Measurements from ENCODE around the gene KCNB1.

DNA sequence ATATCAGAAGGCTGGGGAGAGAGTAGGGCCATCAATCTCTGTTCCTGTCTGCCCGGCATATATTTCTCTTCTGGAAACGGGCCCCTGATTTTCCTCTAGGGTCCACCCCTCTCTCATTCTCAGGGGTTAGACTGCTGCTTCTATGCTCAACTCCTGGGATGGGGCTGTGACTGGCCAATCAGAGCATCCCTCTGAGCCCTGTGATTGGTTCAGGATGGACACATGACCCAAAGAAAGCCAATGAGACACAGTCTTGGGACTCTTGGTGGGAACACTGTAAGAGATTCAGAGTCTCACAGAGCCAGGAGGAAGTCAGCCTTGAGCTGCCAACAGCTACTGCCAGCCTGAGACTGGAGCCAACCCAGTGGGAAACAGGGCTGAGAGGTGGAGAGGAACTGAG lies 31.0 kb upstream of the KCNB1 start:
- TF ChIP-seq, protein P1, sequence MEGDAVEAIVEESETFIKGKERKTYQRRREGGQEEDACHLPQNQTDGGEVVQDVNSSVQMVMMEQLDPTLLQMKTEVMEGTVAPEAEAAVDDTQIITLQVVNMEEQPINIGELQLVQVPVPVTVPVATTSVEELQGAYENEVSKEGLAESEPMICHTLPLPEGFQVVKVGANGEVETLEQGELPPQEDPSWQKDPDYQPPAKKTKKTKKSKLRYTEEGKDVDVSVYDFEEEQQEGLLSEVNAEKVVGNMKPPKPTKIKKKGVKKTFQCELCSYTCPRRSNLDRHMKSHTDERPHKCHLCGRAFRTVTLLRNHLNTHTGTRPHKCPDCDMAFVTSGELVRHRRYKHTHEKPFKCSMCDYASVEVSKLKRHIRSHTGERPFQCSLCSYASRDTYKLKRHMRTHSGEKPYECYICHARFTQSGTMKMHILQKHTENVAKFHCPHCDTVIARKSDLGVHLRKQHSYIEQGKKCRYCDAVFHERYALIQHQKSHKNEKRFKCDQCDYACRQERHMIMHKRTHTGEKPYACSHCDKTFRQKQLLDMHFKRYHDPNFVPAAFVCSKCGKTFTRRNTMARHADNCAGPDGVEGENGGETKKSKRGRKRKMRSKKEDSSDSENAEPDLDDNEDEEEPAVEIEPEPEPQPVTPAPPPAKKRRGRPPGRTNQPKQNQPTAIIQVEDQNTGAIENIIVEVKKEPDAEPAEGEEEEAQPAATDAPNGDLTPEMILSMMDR (IDR thresholded peaks at IDR 0.05; ENCODE audit: poor library complexity, severe bottlenecking), result no peak
- no peak for TF ChIP-seq TAF1 (IDR thresholded peaks at IDR 0.05; ENCODE audit: low read depth)
- TF ChIP-seq EZH2 (IDR thresholded peaks at IDR 0.05; ENCODE audit: borderline replicate concordance, insufficient read depth, low read length, poor library complexity, severe bottlenecking), result no peak
- no peak for TF ChIP-seq POLR2AphosphoS5 (IDR thresholded peaks at IDR 0.05)
- no peak for TF ChIP-seq MXI1 (conservative IDR thresholded peaks at IDR 0.05; ENCODE audit: poor library complexity, severe bottlenecking)
- TF ChIP-seq, protein P2, sequence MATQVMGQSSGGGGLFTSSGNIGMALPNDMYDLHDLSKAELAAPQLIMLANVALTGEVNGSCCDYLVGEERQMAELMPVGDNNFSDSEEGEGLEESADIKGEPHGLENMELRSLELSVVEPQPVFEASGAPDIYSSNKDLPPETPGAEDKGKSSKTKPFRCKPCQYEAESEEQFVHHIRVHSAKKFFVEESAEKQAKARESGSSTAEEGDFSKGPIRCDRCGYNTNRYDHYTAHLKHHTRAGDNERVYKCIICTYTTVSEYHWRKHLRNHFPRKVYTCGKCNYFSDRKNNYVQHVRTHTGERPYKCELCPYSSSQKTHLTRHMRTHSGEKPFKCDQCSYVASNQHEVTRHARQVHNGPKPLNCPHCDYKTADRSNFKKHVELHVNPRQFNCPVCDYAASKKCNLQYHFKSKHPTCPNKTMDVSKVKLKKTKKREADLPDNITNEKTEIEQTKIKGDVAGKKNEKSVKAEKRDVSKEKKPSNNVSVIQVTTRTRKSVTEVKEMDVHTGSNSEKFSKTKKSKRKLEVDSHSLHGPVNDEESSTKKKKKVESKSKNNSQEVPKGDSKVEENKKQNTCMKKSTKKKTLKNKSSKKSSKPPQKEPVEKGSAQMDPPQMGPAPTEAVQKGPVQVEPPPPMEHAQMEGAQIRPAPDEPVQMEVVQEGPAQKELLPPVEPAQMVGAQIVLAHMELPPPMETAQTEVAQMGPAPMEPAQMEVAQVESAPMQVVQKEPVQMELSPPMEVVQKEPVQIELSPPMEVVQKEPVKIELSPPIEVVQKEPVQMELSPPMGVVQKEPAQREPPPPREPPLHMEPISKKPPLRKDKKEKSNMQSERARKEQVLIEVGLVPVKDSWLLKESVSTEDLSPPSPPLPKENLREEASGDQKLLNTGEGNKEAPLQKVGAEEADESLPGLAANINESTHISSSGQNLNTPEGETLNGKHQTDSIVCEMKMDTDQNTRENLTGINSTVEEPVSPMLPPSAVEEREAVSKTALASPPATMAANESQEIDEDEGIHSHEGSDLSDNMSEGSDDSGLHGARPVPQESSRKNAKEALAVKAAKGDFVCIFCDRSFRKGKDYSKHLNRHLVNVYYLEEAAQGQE (IDR thresholded peaks at IDR 0.05; ENCODE audit: borderline replicate concordance), result no peak
- TF ChIP-seq EP300 (conservative IDR thresholded peaks at IDR 0.05; ENCODE audit: poor library complexity, severe bottlenecking), result no peak
- no peak for TF ChIP-seq RAD21 (conservative IDR thresholded peaks at IDR 0.05)
